Astrocyte of the cerebellum (primary cell): ENCODE results near the gene GALNT10.

Experiments used
- DNase-seq: peaks from one replicate; pipeline ENCODE4 v3.0.0-alpha.2; 2011; ENCODE audit warnings: low read depth
- H3K4me3 ChIP-seq: 2 replicates; pipeline ENCODE4 v1.5.1; 2011; ENCODE audit warnings: mild to moderate bottlenecking, low read depth, low read length, moderate library complexity
- CTCF ChIP-seq: IDR thresholded peaks from 2 replicates; pipeline ENCODE4 v1.5.1; 2012; ENCODE audit warnings: low read length, low read depth, moderate library complexity, mild to moderate bottlenecking; ENCODE audit errors: missing control alignments
- in situ Hi-C: cut with HindIII; loops from 2 replicates; pipeline ENCODE4 v1.10.0; 2017; ENCODE audit warnings: low sequenced_read_pairs

Gene GALNT10

GRCh38 chr5:154193283-154193682 lies 2.8 kb downstream of the GALNT10 start:
- no peak overlapping the region for H3K4me3 ChIP-seq
- DNase-seq: no peak
- TF ChIP-seq CTCF: no peak
- in situ Hi-C loops: no loop called here

GRCh38 chr5:154193701-154194121 lies 3.2 kb downstream of the GALNT10 start:
- in situ Hi-C loops: no loop called here

GRCh38 chr5:154194345-154195329 lies 4.1 kb downstream of the GALNT10 start:
- in situ Hi-C loops: loop anchor here (5.0 kb wide), 1 partner anchor 38 kb away; no protein-coding TSS in a partner anchor
- peak; percentile 85 for DNase-seq
- H3K4me3 ChIP-seq: no peak overlapping the region
- no peak for TF ChIP-seq CTCF

More at GRCh38 chr5:154193701-154194121, 3.2 kb downstream of the GALNT10 start:
- TF ChIP-seq CTCF: no peak
- H3K4me3 ChIP-seq: no peak overlapping the region
- DNase-seq: no peak

- H3K4me3 ChIP-seq: no peak overlapping the region
- in situ Hi-C loops: loop anchor here (5.0 kb wide), 1 partner anchor 36 kb away; no protein-coding TSS in a partner anchor
- no peak for DNase-seq
- TF ChIP-seq CTCF: no peak
Observed at GRCh38 chr5:154196281-154196680, 5.7 kb downstream of the GALNT10 start.

- peak; percentile 20 for DNase-seq
- peak; percentile 53 for TF ChIP-seq CTCF
- no peak overlapping the region for H3K4me3 ChIP-seq
- in situ Hi-C loops: loop anchor here (5.0 kb wide), 1 partner anchor 35 kb away; no protein-coding TSS in a partner anchor
Observed at GRCh38 chr5:154196955-154197652, 6.6 kb downstream of the GALNT10 start.

- no peak for TF ChIP-seq CTCF
- in situ Hi-C loops: loop anchor here (5.0 kb wide), 1 partner anchor 34 kb away; no protein-coding TSS in a partner anchor
- peak; percentile 86 for DNase-seq
- no peak overlapping the region for H3K4me3 ChIP-seq
Observed at GRCh38 chr5:154197801-154198491, 7.4 kb downstream of the GALNT10 start.
